K562 (cell line): Measurements from ENCODE around the gene LARP6. TPM values are rescaled to one million over a fixed set of nuclear protein-coding genes. Genes with fewer than 3 reads are reported as not detected.

Source experiments
- ARNT ChIP-seq, 2 experiments: fragments of 450-650 bp; IDR thresholded peaks; 2 replicates each; pipeline ENCODE4 v1.6.1; 2016; ENCODE audit warnings: mild to moderate bottlenecking in 1 of 2
- CHD4 ChIP-seq: fragments of 200-600 bp; sonication (generic); IDR thresholded peaks from 3 replicates; pipeline ENCODE4 v1.6.1; 2012; ENCODE audit warnings: low read depth, mild to moderate bottlenecking, mixed read lengths, low read length, inconsistent platforms; ENCODE audit not compliant: insufficient read depth, insufficient replicate concordance, poor library complexity, severe bottlenecking
- EP300 ChIP-seq: IDR thresholded peaks from 2 replicates; pipeline ENCODE4 v1.6.1; 2012; ENCODE audit warnings: low read length, improper control_type of control experiment
- ETV1 ChIP-seq: fragments of 450-650 bp; conservative IDR thresholded peaks from 2 replicates; pipeline ENCODE4 v1.6.1; 2016; ENCODE audit warnings: missing genetic modification characterization, control low read depth, low read depth, missing compliant biosample characterization
- KHSRP ChIP-seq: fragments of 450-650 bp; IDR thresholded peaks from 2 replicates; pipeline ENCODE4 v1.6.1; 2017
- PCBP2 ChIP-seq: fragments of 200-400 bp; formaldehyde crosslinking; IDR thresholded peaks from 2 replicates; pipeline ENCODE4 v1.6.1; 2018; ENCODE audit warnings: low read length, low read depth, mild to moderate bottlenecking, moderate library complexity; ENCODE audit not compliant: poor library complexity, severe bottlenecking
- PRPF4 ChIP-seq: fragments of 200-400 bp; formaldehyde crosslinking; IDR thresholded peaks from one replicate; pipeline ENCODE4 v1.6.1; 2017; ENCODE audit warnings: low read length, low read depth, mild to moderate bottlenecking; ENCODE audit not compliant: insufficient read depth, poor library complexity, severe bottlenecking
- RBM22 ChIP-seq: fragments of 200-400 bp; formaldehyde crosslinking; IDR thresholded peaks from 2 replicates; pipeline ENCODE4 v1.6.1; 2018; ENCODE audit warnings: low read length, low read depth; ENCODE audit not compliant: poor library complexity, severe bottlenecking
- RCOR1 ChIP-seq, 2 experiments: IDR thresholded peaks; 2 replicates each; pipeline ENCODE4 v1.6.1; 2012; ENCODE audit warnings: low read depth in 2 of 2, low read length in 2 of 2, borderline replicate concordance in 1 of 2, improper control_type of control experiment in 1 of 2
- ZBTB2 ChIP-seq: fragments of 450-650 bp; IDR thresholded peaks from 2 replicates; pipeline ENCODE4 v1.6.1; 2016; ENCODE audit warnings: antibody characterized with exemption
- ZNF253 ChIP-seq: fragments of 250-450 bp; sonication (Bioruptor Pico); conservative IDR thresholded peaks from 2 replicates; pipeline ENCODE4 v1.6.1; 2021; ENCODE audit warnings: mild to moderate bottlenecking
- ZNF318 ChIP-seq, 2 experiments: fragments of 450-650 bp; IDR thresholded peaks; 2 replicates each; pipeline ENCODE4 v1.6.1; 2016; ENCODE audit warnings: mild to moderate bottlenecking in 2 of 2, borderline replicate concordance in 1 of 2, low read depth in 1 of 2, moderate library complexity in 1 of 2
- polyA plus RNA-seq, 8 experiments: library from polyadenylated mRNA; depleted of rRNA in 4 of 8; stranded (reverse) in 5 of 8; unstranded in 3 of 8; fragments of >200 nt; fragmentation: Nextera tagmentation in 2 of 8; fragmentation: Illumina TruSeq in 1 of 8; extraction: Ambion mirVana in 2 of 8; extraction: Trizol in 1 of 8; gene quantifications; 2 replicates each; pipeline versions ENCODE4 v1.2.1 to v1.2.3, GENCODE V29; 2011 to 2014; ENCODE audit warnings: inconsistent platforms in 1 of 8, missing spikeins in 1 of 8
- total RNA-seq, 7 experiments: library from RNA; depleted of rRNA in 6 of 7; stranded (reverse); fragments of >200 nt in 6 of 7; fragmentation: Illumina TruSeq in 2 of 7; extraction: Trizol in 2 of 7; gene quantifications; 2 replicates each; pipeline versions ENCODE4 v1.2.1 to v1.2.3, GENCODE V29; 2011 to 2021; ENCODE audit warnings: low replicate concordance in 1 of 7
- TF ChIP-seq, protein P1 (sequence below): sonication (generic); formaldehyde crosslinking; IDR thresholded peaks from 2 replicates; pipeline ENCODE4 v1.8.0; 2022; ENCODE audit warnings: mild to moderate bottlenecking, low read depth, missing genetic modification reagents

The LARP6 gene
- total and polyA plus RNA-seq, 9 of the 15 experiments (the other 6 are each of a cell fraction or from before 2014, with no cell fraction given), result not detected

GRCh38 chr15:70856884-70857561 is 3.1 kb upstream of the LARP6 start (continued):
- TF ChIP-seq, protein P1, sequence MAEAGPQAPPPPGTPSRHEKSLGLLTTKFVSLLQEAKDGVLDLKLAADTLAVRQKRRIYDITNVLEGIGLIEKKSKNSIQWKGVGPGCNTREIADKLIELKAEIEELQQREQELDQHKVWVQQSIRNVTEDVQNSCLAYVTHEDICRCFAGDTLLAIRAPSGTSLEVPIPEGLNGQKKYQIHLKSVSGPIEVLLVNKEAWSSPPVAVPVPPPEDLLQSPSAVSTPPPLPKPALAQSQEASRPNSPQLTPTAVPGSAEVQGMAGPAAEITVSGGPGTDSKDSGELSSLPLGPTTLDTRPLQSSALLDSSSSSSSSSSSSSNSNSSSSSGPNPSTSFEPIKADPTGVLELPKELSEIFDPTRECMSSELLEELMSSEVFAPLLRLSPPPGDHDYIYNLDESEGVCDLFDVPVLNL (CRISPR knock-in tag), result no peak
- TF ChIP-seq PCBP2, result no peak
- TF ChIP-seq EP300, result peak; percentile 14; the same call in 1 of the 2 replicates
- no peak for TF ChIP-seq CHD4
- TF ChIP-seq ETV1 (tag), result no peak
- TF ChIP-seq PRPF4, result no peak
- no peak for TF ChIP-seq ZNF253
- no peak for TF ChIP-seq ZNF318 (IDR thresholded peaks at IDR 0.05; ENCODE audit: borderline replicate concordance in 1 of 2, low read depth in 1 of 2)
- no peak for TF ChIP-seq RBM22
- no peak for TF ChIP-seq RCOR1 (IDR thresholded peaks at IDR 0.05; ENCODE audit: borderline replicate concordance in 1 of 2, low read depth in 2 of 2, low read length in 2 of 2)
- no peak for TF ChIP-seq ZBTB2
- TF ChIP-seq ARNT (IDR thresholded peaks at IDR 0.05), result no peak
- no peak for TF ChIP-seq KHSRP
